ENCODE data around the gene IGLL5.

The IGLL5 gene

GRCh38 chr22:22856885-22857606, 30.6 kb upstream of the IGLL5 start:
- TF ChIP-seq POLR2A (IDR thresholded peaks at IDR 0.05; ENCODE audit: extremely low read depth, insufficient read length) (no peak), CTCF (IDR thresholded peaks at IDR 0.05; ENCODE audit: low read depth, low read length) (no peak), MAX (IDR thresholded peaks at IDR 0.05; ENCODE audit: low read depth, low read length) (no peak), MYC (IDR thresholded peaks at IDR 0.05; ENCODE audit: low read depth, low read length) (no peak)
- H3K4me3 ChIP-seq (ENCODE audit: low read depth, low read length), result no peak overlapping the region
- DNase-seq (ENCODE audit: low read depth), result no peak

GRCh38 chr22:22857607-22858558, 29.7 kb upstream of the IGLL5 start:
- H3K4me3 ChIP-seq (ENCODE audit: low read depth, low read length), result no peak overlapping the region
- TF ChIP-seq CTCF (IDR thresholded peaks at IDR 0.05; ENCODE audit: low read depth, low read length) (no peak), MYC (IDR thresholded peaks at IDR 0.05; ENCODE audit: low read depth, low read length) (no peak), POLR2A (IDR thresholded peaks at IDR 0.05; ENCODE audit: extremely low read depth, insufficient read length) (no peak), MAX (IDR thresholded peaks at IDR 0.05; ENCODE audit: low read depth, low read length) (no peak)
- peak; percentile 11 for DNase-seq (ENCODE audit: low read depth)

GRCh38 chr22:22858559-22858937, 29.1 kb upstream of the IGLL5 start:
- DNase-seq (ENCODE audit: low read depth), result no peak
- no peak for TF ChIP-seq POLR2A (IDR thresholded peaks at IDR 0.05; ENCODE audit: extremely low read depth, insufficient read length)
- no peak overlapping the region for H3K4me3 ChIP-seq (ENCODE audit: low read depth, low read length)

GRCh38 chr22:22863001-22863400, 24.6 kb upstream of the IGLL5 start:
- no peak for DNase-seq (ENCODE audit: low read depth)
- TF ChIP-seq MAX (IDR thresholded peaks at IDR 0.05; ENCODE audit: low read depth, low read length) (no peak), CTCF (IDR thresholded peaks at IDR 0.05; ENCODE audit: low read depth, low read length) (no peak), POLR2A (IDR thresholded peaks at IDR 0.05; ENCODE audit: extremely low read depth, insufficient read length) (no peak)
- no peak overlapping the region for H3K4me3 ChIP-seq (ENCODE audit: low read depth, low read length)

- TF ChIP-seq MAX (IDR thresholded peaks at IDR 0.05; ENCODE audit: low read depth, low read length), result no peak
- TF ChIP-seq POLR2A (IDR thresholded peaks at IDR 0.05; ENCODE audit: extremely low read depth, insufficient read length), result no peak
- TF ChIP-seq MYC (IDR thresholded peaks at IDR 0.05; ENCODE audit: low read depth, low read length), result no peak
- no peak for TF ChIP-seq CTCF (IDR thresholded peaks at IDR 0.05; ENCODE audit: low read depth, low read length)
- no peak for DNase-seq (ENCODE audit: low read depth)
- H3K4me3 ChIP-seq (ENCODE audit: low read depth, low read length), result no peak overlapping the region
These were observed 22.1 kb upstream of the IGLL5 start for GRCh38 chr22:22865311-22866072.
